Pons (tissue), 1 donor: ENCODE results near the gene SERPINA1.

Experiments used
- DNase-seq: peaks from one replicate; pipeline ENCODE4 v3.0.0-alpha.2; 2016; ENCODE audit warnings: low spot score

SERPINA1 gene

GRCh38 chr14:94382716-94383596 is 5.4 kb downstream of the SERPINA1 start:
- DNase-seq: no peak

DNA sequence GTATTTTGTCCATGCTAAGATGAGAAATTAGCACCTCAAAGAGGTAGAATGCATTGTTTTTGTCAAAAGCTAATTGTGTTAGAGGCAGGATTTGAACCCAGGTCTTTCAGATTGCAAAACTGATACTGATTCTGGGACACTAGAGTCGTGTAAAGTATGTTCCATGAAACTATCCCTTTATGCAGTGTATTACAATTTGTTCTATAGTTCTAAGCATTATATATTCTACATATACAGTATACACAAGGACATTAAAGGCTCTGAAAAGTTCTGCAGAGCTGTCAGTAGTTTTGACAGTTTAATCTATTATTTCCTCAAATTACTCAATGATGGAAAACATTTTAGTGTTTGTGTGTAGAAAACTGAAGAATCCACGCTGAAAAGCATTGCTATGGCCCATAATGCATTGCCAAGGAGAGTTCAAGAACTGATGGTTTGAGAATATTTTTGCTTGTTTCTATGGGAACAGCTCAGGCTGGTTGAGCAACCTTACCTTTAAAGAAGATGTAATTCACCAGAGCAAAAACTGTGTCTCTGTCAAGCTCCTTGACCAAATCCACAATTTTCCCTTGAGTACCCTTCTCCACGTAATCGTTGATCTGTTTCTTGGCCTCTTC is 6.2 kb downstream of the SERPINA1 start:
- no peak for DNase-seq

- no peak for DNase-seq
These were observed 7.0 kb downstream of the SERPINA1 start for GRCh38 chr14:94381149-94382030.

- DNase-seq: no peak
These were observed 7.9 kb downstream of the SERPINA1 start for GRCh38 chr14:94380225-94381148.

- DNase-seq: no peak
These were observed 8.8 kb downstream of the SERPINA1 start for GRCh38 chr14:94379291-94380224.

- no peak for DNase-seq
These were observed 9.7 kb downstream of the SERPINA1 start for GRCh38 chr14:94378527-94379290.

DNA sequence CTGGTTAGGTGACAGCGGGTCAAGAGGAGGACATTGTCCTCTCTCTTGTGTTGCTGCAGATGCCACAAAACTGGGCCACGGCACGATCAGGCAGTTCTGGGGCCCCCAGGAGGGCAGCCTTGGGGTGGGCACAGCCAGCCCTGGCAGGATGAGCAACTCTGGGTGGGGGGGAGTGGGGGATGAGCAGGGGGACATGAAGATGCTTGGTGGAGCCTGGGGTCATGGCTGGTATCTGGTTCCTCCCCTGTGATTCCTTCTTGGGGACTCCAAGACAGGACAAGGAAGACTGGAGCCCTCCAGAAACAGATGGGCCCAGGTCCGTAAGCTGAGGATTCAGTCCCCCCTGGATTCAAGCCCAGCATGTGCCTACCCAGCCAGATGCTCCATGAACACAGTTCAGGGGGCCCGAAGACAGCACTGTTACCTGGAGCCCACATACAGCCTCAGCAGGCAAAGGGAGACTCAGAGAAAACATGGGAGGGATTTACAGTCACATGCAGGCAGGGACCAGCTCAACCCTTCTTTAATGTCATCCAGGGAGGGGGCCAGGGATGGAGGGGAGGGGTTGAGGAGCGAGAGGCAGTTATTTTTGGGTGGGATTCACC is 10.4 kb downstream of the SERPINA1 start:
- no peak for DNase-seq

- DNase-seq: no peak
These were observed 11.2 kb downstream of the SERPINA1 start for GRCh38 chr14:94376976-94377865.

DNA sequence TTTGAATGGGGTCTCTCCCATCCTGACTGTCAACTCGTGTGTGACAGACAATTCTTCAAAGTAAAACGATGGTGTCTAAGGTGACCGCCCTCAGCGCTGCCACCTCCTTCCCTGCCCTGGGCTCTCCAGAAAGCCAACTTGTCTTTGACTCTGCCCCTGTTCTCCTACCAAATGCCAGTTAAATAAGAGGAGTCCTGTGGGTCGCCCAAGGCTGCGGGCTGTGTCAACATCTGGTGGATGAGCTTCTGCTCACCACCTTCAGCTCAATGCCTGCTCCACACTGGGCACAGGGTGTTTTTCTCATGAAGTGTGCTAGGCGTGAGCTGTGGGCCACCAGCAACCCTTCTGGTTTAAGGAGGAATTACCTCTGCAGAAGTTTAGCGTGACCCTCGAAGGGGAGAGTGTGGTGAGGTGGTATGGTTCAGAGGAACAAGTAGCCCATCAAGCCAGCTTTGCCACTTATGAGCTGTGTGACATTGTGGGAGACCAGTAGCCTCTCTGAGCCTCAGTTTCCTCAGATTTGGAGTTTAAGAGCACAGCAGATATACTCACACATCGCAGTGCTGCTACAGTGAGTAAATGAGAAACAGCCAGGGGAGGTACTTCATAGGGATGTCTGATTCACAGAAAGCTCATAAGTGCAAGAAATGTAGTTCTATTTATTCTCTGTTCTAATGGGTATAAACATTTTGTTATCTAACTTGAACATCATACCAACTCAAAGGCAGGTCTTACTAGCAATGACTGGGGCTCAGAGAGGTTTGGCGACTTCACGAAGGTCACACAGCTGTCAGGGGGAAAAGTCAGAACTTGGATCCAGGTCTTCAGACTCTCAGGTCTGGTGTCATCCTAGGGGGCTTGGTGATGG is 12.1 kb downstream of the SERPINA1 start:
- no peak for DNase-seq

- no peak for DNase-seq
These were observed 12.8 kb downstream of the SERPINA1 start for GRCh38 chr14:94375552-94376107.

DNA sequence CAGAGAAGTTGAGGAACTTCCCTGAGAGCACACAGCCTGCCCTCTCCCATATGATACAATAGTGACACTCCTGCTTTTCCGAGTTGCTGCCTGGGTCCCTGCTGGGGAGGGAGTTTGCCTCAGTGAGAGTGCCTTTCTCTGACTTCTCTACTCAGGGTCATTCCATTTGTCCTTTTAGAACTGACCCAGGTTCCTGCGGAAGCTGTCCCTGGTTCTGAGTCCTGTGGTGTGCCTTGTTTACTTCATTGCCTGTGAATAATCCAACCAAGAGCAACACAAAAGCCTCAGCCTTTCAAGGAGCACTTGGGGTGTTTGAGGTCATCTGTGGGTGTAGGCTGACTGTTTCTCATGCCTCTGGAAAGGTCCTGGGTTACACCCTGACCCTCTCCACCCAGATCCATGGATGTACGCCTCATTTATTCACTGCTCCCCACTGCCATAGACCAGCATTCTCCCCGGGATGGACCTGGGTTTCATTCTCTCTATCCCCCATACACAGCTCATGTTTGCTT is 13.6 kb downstream of the SERPINA1 start:
- DNase-seq: no peak

DNA sequence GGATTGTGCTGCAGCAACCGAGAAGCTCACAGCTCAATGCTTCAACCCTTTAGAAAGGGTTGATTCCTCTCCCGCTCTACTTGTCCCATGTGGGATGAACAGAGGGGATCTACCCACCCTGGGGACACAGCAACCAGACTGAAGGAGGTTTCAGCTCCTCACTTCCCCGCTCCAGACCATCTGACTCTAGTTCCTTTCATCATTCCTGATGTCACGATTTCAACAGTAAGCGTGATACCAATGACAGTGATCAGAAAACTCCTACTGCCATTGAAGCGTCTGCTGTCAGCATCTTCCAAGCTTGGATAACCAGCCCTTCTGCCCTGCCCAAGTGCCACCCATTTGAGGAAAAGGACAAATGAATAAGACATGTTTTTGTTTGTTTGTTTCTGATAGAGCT is 14.3 kb downstream of the SERPINA1 start:
- DNase-seq: no peak

DNA sequence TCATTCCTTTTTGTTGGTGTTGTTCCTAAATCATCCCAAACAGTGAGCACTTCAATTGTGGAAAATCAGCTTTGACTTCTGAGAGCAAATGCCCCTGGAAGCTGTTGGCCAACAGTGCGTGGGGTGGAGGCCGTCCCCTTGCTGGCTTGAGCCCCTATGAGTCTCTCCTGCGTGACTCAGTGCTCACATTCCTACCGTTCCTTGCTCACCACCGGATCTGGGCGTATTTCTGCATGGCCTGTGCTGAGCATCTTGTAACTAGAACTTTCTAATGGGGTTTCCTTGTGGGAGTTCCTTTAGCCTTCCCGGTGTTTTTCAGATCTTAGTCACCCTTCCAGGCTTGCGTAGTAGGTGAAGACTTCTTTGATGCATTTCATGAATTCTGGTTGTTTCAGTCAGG is 14.7 kb downstream of the SERPINA1 start:
- DNase-seq: no peak

DNA sequence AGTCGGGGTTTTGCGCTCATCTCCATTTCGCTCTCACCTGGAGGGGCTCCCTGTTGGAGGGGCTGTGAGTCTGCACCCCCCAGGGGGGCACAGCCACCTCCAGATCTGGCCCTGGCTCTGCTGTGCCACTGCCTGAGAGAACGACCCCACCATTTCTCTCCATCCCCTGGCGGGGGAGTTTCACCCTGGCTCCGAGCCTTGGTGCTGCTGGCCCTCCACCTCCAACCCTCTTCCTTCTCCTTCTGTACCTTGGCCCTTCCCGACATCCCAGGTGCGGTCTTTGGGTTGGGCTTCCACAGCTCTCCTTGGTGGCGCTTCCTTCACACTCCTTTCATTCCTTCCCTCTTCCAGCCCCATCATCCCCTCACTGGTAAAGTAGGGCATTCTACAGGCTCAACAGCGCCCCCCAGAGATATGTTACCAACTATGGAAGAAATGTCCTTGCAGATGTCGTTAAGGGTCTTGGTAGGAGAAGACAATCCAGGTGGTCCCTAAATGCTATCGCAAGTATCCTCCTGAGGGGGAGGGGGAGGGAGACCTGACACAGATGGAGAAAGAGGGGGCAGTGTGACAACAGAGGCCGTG is 16.3 kb downstream of the SERPINA1 start:
- no peak for DNase-seq

GRCh38 chr14:94370524-94370910 is 17.9 kb downstream of the SERPINA1 start:
- DNase-seq: no peak
